Measurements from ENCODE around the gene CYB561D1.

Gene CYB561D1

GRCh38 chr1:109474697-109475096 is 19.2 kb upstream of the CYB561D1 start:
- no peak for TF ChIP-seq CTCF (IDR thresholded peaks at IDR 0.05; ENCODE audit: borderline replicate concordance, insufficient read depth, low read depth, low read length)
- no peak overlapping the region for H3K4me3 ChIP-seq (ENCODE audit: low read depth, low read length)

- H3K4me3 ChIP-seq (ENCODE audit: low read depth, low read length), result no peak overlapping the region
- no peak for TF ChIP-seq CTCF (IDR thresholded peaks at IDR 0.05; ENCODE audit: borderline replicate concordance, insufficient read depth, low read depth, low read length)
Observed at GRCh38 chr1:109475261-109475660, 18.6 kb upstream of the CYB561D1 start.

- TF ChIP-seq CTCF (IDR thresholded peaks at IDR 0.05; ENCODE audit: borderline replicate concordance, insufficient read depth, low read depth, low read length), result no peak
- no peak overlapping the region for H3K4me3 ChIP-seq (ENCODE audit: low read depth, low read length)
Observed at GRCh38 chr1:109476825-109477224, 17.1 kb upstream of the CYB561D1 start.

- H3K4me3 ChIP-seq (ENCODE audit: low read depth, low read length), result no peak overlapping the region
- no peak for TF ChIP-seq CTCF (IDR thresholded peaks at IDR 0.05; ENCODE audit: borderline replicate concordance, insufficient read depth, low read depth, low read length)
Observed at GRCh38 chr1:109477821-109478220, 16.1 kb upstream of the CYB561D1 start.

GRCh38 chr1:109478806-109479205 is 15.1 kb upstream of the CYB561D1 start:
- no peak overlapping the region for H3K4me3 ChIP-seq (ENCODE audit: low read depth, low read length)
- TF ChIP-seq CTCF (IDR thresholded peaks at IDR 0.05; ENCODE audit: borderline replicate concordance, insufficient read depth, low read depth, low read length), result no peak

- no peak overlapping the region for H3K4me3 ChIP-seq (ENCODE audit: low read depth, low read length)
- no peak for TF ChIP-seq CTCF (IDR thresholded peaks at IDR 0.05; ENCODE audit: borderline replicate concordance, insufficient read depth, low read depth, low read length)
Observed at GRCh38 chr1:109479311-109479710, 14.6 kb upstream of the CYB561D1 start.

- no peak for TF ChIP-seq CTCF (IDR thresholded peaks at IDR 0.05; ENCODE audit: borderline replicate concordance, insufficient read depth, low read depth, low read length)
- no peak overlapping the region for H3K4me3 ChIP-seq (ENCODE audit: low read depth, low read length)
Observed at GRCh38 chr1:109479901-109480300, 14.0 kb upstream of the CYB561D1 start.
